Stimulated activated CD4-positive, alpha-beta T cell treated with anti-CD3 and anti-CD28 coated beads, Interleukin-4, amount 100 ng/mL, for 48 hours (primary cell): ENCODE data around the gene PRSS33.

ENCODE experiments used
- DNase-seq, 2 donors: peaks; one replicate each; pipeline ENCODE4 v3.0.0-alpha.2; 2020; ENCODE audit warnings: low read depth in 2 of 2

Gene PRSS33

DNA sequence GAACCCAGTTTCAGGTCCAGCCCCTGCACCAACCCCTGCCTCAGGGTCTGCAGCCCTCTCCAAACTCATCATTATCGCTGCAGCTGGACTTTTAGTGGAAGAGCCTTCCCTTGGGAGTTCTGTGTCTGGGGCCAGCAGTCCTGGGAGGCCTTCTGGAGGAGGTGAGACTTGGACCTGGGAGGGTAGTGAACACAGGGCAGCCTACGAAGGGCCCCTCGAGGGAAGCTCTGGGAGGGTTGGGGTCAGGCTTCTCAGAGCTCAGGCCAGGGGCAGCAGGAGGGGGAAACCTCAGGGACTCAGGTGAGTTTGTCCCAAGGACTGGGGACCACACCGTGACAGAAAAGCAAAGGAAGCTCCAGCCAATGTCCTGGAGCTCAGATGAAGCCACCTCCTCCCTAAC lies 46.2 kb downstream of the PRSS33 start:
- DNase-seq = no peak

GRCh38 chr16:2740476-2740875 lies 46.9 kb downstream of the PRSS33 start:
- no peak for DNase-seq

GRCh38 chr16:2739625-2740430 lies 47.5 kb downstream of the PRSS33 start:
- DNase-seq = no peak

DNA sequence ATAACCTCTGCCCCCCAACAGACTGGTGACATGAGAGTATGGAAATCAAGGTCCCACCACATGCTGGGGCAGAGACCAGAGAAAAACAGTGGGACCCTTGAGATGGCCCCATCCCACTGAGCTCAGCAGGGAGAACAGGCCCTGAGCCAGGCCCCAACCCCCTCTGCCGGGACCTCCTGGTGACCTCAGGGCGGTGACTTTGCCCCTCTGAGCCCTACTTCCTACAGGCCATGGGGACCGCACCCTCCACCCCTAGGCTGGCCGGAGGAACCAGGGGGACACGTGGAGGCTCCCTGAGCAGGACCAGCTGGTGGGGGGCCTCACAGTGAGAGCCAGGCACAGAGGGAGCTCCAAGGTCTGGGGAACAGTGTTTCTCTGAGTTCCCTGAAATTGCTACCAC lies 48.7 kb downstream of the PRSS33 start:
- DNase-seq = no peak

GRCh38 chr16:2737895-2738418 lies 49.4 kb downstream of the PRSS33 start:
- no peak for DNase-seq

GRCh38 chr16:2737238-2737605 lies 50.1 kb downstream of the PRSS33 start:
- DNase-seq = no peak

GRCh38 chr16:2736476-2737237 lies 50.7 kb downstream of the PRSS33 start:
- DNase-seq = no peak

DNA sequence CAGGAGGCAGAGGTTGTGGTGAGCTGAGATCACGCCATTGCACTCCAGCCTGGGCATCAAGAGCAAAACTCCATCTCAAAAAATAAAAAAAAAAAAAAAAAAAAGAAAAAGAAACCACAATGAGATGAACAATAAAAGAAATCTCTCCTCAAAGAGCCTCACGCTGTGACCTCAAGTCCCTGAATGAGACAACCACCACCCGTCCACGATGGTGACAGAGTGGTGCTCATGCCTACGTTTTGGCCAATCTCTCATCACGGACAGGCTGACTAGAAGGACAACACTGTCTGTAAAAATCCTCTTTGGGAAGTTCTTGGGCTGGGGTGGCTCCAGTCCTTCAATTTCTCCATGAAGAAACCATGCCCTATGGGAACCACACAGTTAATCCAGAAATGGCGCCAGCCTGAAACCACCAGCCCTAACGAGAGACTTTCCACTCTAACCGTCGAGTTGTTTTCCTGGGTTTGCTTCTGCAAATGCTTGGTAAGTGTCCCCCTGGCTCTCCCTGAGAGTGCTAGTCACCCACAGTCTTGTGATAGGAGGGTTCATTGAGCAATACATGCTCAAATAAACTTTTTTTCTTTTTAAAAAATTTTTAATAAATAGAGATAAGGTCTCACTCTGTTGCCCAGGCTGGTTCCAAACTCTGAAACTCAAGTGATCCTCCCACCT lies 52.4 kb downstream of the PRSS33 start:
- DNase-seq = no peak
